GM12872 (cell line): Measurements from ENCODE around the gene RFX6.

ENCODE experiments used
- CTCF ChIP-seq: IDR thresholded peaks from 3 replicates; pipeline ENCODE4 v1.5.1; 2011; ENCODE audit warnings: low read depth, mild to moderate bottlenecking, low read length, moderate library complexity; ENCODE audit not compliant: insufficient read depth

The RFX6 gene

GRCh38 chr6:116876635-116877611 is at the start of gene RFX6:
RFX6 (plus strand) TSS chr6:116877242; CDS start chr6:116877276, 34 bp downstream.
- TF ChIP-seq CTCF: no peak

- no peak for TF ChIP-seq CTCF
These were observed 49.3 kb upstream of the RFX6 start for GRCh38 chr6:116827561-116828240.

- TF ChIP-seq CTCF: no peak
These were observed 48.1 kb upstream of the RFX6 start, which contains the start of gene GPRC6A for GRCh38 chr6:116828983-116829382. GPRC6A (minus strand) TSS chr6:116829083; CDS start chr6:116829013, 70 bp downstream.

GRCh38 chr6:116836606-116837342 is 40.3 kb upstream of the RFX6 start:
- no peak for TF ChIP-seq CTCF

GRCh38 chr6:116840091-116840490 is 37.0 kb upstream of the RFX6 start:
- TF ChIP-seq CTCF: no peak

- no peak for TF ChIP-seq CTCF
These were observed 34.6 kb upstream of the RFX6 start for GRCh38 chr6:116842459-116842858.

- no peak for TF ChIP-seq CTCF
These were observed 29.8 kb upstream of the RFX6 start for GRCh38 chr6:116847227-116847626.
